Cardiac muscle cell (in vitro differentiated cells and primary cell): ENCODE measurements around the gene BRIP1. TPM values are rescaled to one million over a fixed set of nuclear protein-coding genes. Genes with fewer than 3 reads are reported as not detected.
"Not testable (repeated sequence)": the region's sequence is repeated elsewhere in the genome, so short reads cannot be mapped to it uniquely, and the experiment has no call there.

Experiments
- DNase-seq, 2 donors: peaks; one replicate each; pipeline versions ENCODE4 v3.0.0 to v3.0.0-alpha.2; 2010 to 2017; ENCODE audit warnings: low read depth in 1 of 2, low spot score in 1 of 2
- H3K27ac ChIP-seq: fragments of 200-600 bp; sonication (generic); 2 replicates; pipeline ENCODE4 v1.5.1; 2016
- H3K27me3 ChIP-seq: fragments of 200-600 bp; sonication (generic); 2 replicates; pipeline ENCODE4 v1.6.0; 2016; ENCODE audit warnings: control low read depth
- H3K36me3 ChIP-seq: fragments of 200-600 bp; sonication (generic); 2 replicates; pipeline ENCODE4 v1.5.1; 2016; ENCODE audit warnings: control low read depth
- H3K4me1 ChIP-seq: fragments of 200-600 bp; sonication (generic); 2 replicates; pipeline ENCODE4 v1.8.1; 2017; ENCODE audit warnings: low read depth, mild to moderate bottlenecking, mixed run types
- H3K4me3 ChIP-seq: fragments of 200-600 bp; sonication (generic); 2 replicates; pipeline ENCODE4 v1.5.1; 2016; ENCODE audit warnings: mild to moderate bottlenecking
- H3K9me3 ChIP-seq: fragments of 200-600 bp; sonication (generic); 2 replicates; pipeline ENCODE4 v1.5.1; 2017; ENCODE audit warnings: low read depth, mild to moderate bottlenecking, control low read depth
- CTCF ChIP-seq: IDR thresholded peaks from 2 replicates; pipeline ENCODE4 v1.5.1; 2012; ENCODE audit warnings: low read depth, mild to moderate bottlenecking, low read length
- polyA plus RNA-seq: library from polyadenylated mRNA; unstranded; fragments of >200 nt; fragmentation: Nextera tagmentation; extraction: Ambion mirVana; gene quantifications from 2 replicates; pipeline ENCODE4 v1.2.1, GENCODE V29; 2016
- total RNA-seq: library from RNA; depleted of rRNA; stranded (reverse); fragments of >200 nt; gene quantifications from 2 replicates; pipeline ENCODE4 v1.2.3, GENCODE V29; 2016

Gene BRIP1
- total and polyA plus RNA-seq, 2 experiments from 2014 or later, result 3.1 to 9.2 TPM

GRCh38 chr17:61729690-61730268 is 133.5 kb downstream of the BRIP1 start:
- no peak for TF ChIP-seq CTCF
- DNase-seq, result no peak
- Histone ChIP-seq H3K27me3 (no peaks in the 10 kb centered on the region), H3K9me3 (no peaks in the 10 kb centered on the region), H3K27ac (no peak overlapping the region), H3K36me3 (no peaks in the 10 kb centered on the region), H3K4me1 (no peaks in the 10 kb centered on the region), H3K4me3 (no peak overlapping the region)

- TF ChIP-seq CTCF, result no peak
- no peaks in the 10 kb centered on the region for H3K9me3 ChIP-seq
- no peak for DNase-seq
- no peaks in the 10 kb centered on the region for H3K27me3 ChIP-seq
- H3K4me1 ChIP-seq, result no peaks in the 10 kb centered on the region
- H3K36me3 ChIP-seq, result no peaks in the 10 kb centered on the region
- no peak overlapping the region for H3K4me3 ChIP-seq
- H3K27ac ChIP-seq, result no peak overlapping the region
These were observed 135.0 kb downstream of the BRIP1 start for GRCh38 chr17:61728297-61728836.

- H3K27me3 ChIP-seq, H3K4me1 ChIP-seq, H3K27ac ChIP-seq, H3K36me3 ChIP-seq, H3K9me3 ChIP-seq, H3K4me3 ChIP-seq, DNase-seq: not testable (repeated sequence)
These were observed 135.5 kb downstream of the BRIP1 start for GRCh38 chr17:61727798-61728197.

GRCh38 chr17:61726977-61727376 is 136.4 kb downstream of the BRIP1 start:
- no peak for DNase-seq
- Histone ChIP-seq H3K27me3 (no peaks in the 10 kb centered on the region), H3K4me1 (no peaks in the 10 kb centered on the region), H3K9me3 (no peaks in the 10 kb centered on the region), H3K36me3 (no peaks in the 10 kb centered on the region), H3K4me3 (no peak overlapping the region), H3K27ac (no peak overlapping the region)
- TF ChIP-seq CTCF, result no peak

GRCh38 chr17:61724777-61725176 is 138.6 kb downstream of the BRIP1 start:
- no peak for DNase-seq
- no peak for TF ChIP-seq CTCF
- Histone ChIP-seq H3K27me3 (no peaks in the 10 kb centered on the region), H3K27ac (no peak overlapping the region), H3K9me3 (no peaks in the 10 kb centered on the region), H3K4me3 (no peak overlapping the region), H3K4me1 (no peaks in the 10 kb centered on the region), H3K36me3 (no peaks in the 10 kb centered on the region)

- no peak overlapping the region for H3K4me3 ChIP-seq
- no peaks in the 10 kb centered on the region for H3K36me3 ChIP-seq
- TF ChIP-seq CTCF, result no peak
- DNase-seq, result no peak
- H3K27me3 ChIP-seq, result no peaks in the 10 kb centered on the region
- H3K27ac ChIP-seq, result no peak overlapping the region
- no peaks in the 10 kb centered on the region for H3K9me3 ChIP-seq
- H3K4me1 ChIP-seq, result no peaks in the 10 kb centered on the region
These were observed 139.4 kb downstream of the BRIP1 start for GRCh38 chr17:61723914-61724313.
